GM23338 (cell line): ENCODE measurements around the gene EEF2K. TPM values are rescaled to one million over a fixed set of nuclear protein-coding genes. Genes with fewer than 3 reads are reported as not detected.

Experiments used
- ATAC-seq: fragments of 200-7000 bp; cut with Tn5 transposase; 3 replicates; pipeline ENCODE4 v1.9.1; 2020
- DNase-seq: peaks from one replicate; pipeline ENCODE4 v3.0.0-alpha.2; 2015; ENCODE audit warnings: low spot score
- H2AFZ ChIP-seq: fragments of 200-600 bp; sonication (generic); 2 replicates; pipeline ENCODE4 v1.8.0; 2016; ENCODE audit warnings: antibody characterized with exemption, mild to moderate bottlenecking, moderate library complexity
- H3F3A ChIP-seq: fragments of 200-600 bp; sonication (generic); replicated peaks from 2 replicates; pipeline ENCODE4 v1.8.0; 2017; ENCODE audit warnings: antibody characterized with exemption, mixed run types, low read depth
- H3K27ac ChIP-seq: fragments of 200-600 bp; sonication (generic); 2 replicates; pipeline ENCODE4 v1.6.1; 2016; ENCODE audit warnings: low read depth
- H3K27me3 ChIP-seq: fragments of 200-600 bp; sonication (generic); 2 replicates; pipeline ENCODE4 v1.8.0; 2016; ENCODE audit warnings: mild to moderate bottlenecking, mixed run types, moderate library complexity; ENCODE audit not compliant: insufficient read depth
- H3K36me3 ChIP-seq: fragments of 200-600 bp; sonication (generic); 2 replicates; pipeline ENCODE4 v1.8.0; 2016; ENCODE audit warnings: mild to moderate bottlenecking; ENCODE audit not compliant: insufficient read depth
- H3K4me1 ChIP-seq: fragments of 200-600 bp; sonication (generic); 2 replicates; pipeline ENCODE4 v1.8.0; 2016; ENCODE audit warnings: mild to moderate bottlenecking, moderate library complexity; ENCODE audit not compliant: insufficient read depth
- H3K4me2 ChIP-seq: fragments of 200-600 bp; sonication (generic); 2 replicates; pipeline ENCODE4 v1.7.1; 2017; ENCODE audit warnings: mixed run types
- H3K4me3 ChIP-seq: fragments of 200-600 bp; sonication (generic); 2 replicates; pipeline ENCODE4 v1.6.1; 2016; ENCODE audit warnings: mixed run types
- H3K79me2 ChIP-seq: fragments of 200-600 bp; sonication (generic); replicated peaks from 2 replicates; pipeline ENCODE4 v1.8.0; 2017; ENCODE audit warnings: mild to moderate bottlenecking; ENCODE audit not compliant: insufficient read depth
- H3K9me2 ChIP-seq: fragments of 200-600 bp; sonication (generic); 2 replicates; pipeline ENCODE4 v1.8.0; 2017; ENCODE audit not compliant: insufficient read depth
- H4K20me1 ChIP-seq: fragments of 200-600 bp; sonication (generic); replicated peaks from 2 replicates; pipeline ENCODE4 v1.8.0; 2017; ENCODE audit warnings: mild to moderate bottlenecking; ENCODE audit not compliant: insufficient read depth
- H3K27ac Mint-ChIP-seq: 2 replicates; pipeline ENCODE4 v1.8.0; 2020; ENCODE audit warnings: inconsistent platforms, mild to moderate bottlenecking, moderate library complexity, mixed read lengths
- H3K27me3 Mint-ChIP-seq: 3 replicates; pipeline ENCODE4 v1.8.0; 2022; ENCODE audit warnings: low read depth, mild to moderate bottlenecking, moderate library complexity, mixed read lengths, inconsistent platforms; ENCODE audit not compliant: insufficient read depth, poor library complexity
- H3K36me3 Mint-ChIP-seq: 3 replicates; pipeline ENCODE4 v1.8.0; 2021; ENCODE audit warnings: low read depth, mild to moderate bottlenecking, inconsistent platforms, moderate library complexity, mixed read lengths
- H3K4me1 Mint-ChIP-seq: 3 replicates; pipeline ENCODE4 v1.8.0; 2020; ENCODE audit warnings: mild to moderate bottlenecking, inconsistent platforms, mixed read lengths
- H3K4me3 Mint-ChIP-seq: 3 replicates; pipeline ENCODE4 v1.8.0; 2021; ENCODE audit warnings: moderate library complexity, mild to moderate bottlenecking, inconsistent platforms, mixed read lengths
- H3K9me3 Mint-ChIP-seq: 3 replicates; pipeline ENCODE4 v1.8.0; 2020; ENCODE audit warnings: moderate library complexity, mild to moderate bottlenecking, inconsistent platforms, mixed read lengths
- CTCF ChIP-seq, 2 experiments: fragments of 200-600 bp in 1 of 2; sonication (generic) in 1 of 2; conservative IDR thresholded peaks; 2 replicates each; pipeline versions ENCODE4 v1.5.1 to v1.6.1; 2016 to 2017; ENCODE audit warnings: antibody characterized with exemption in 2 of 2, low read depth in 2 of 2, mild to moderate bottlenecking in 2 of 2, moderate library complexity in 1 of 2
- EZH2 ChIP-seq: fragments of 200-600 bp; sonication (generic); IDR thresholded peaks from one replicate; pipeline ENCODE4 v1.8.0; 2017; ENCODE audit warnings: antibody characterized with exemption, mild to moderate bottlenecking, low read depth; ENCODE audit not compliant: unreplicated experiment
- EZH2phosphoT487 ChIP-seq: fragments of 200-600 bp; sonication (generic); IDR thresholded peaks from one replicate; pipeline ENCODE4 v1.8.1; 2018; ENCODE audit warnings: antibody characterized with exemption; ENCODE audit not compliant: unreplicated experiment
- JUNB ChIP-seq: IDR thresholded peaks from one replicate; pipeline ENCODE4 v1.6.1; 2016; ENCODE audit warnings: antibody characterized with exemption; ENCODE audit not compliant: unreplicated experiment
- NANOG ChIP-seq: IDR thresholded peaks from 2 replicates; pipeline ENCODE4 v1.6.1; 2016; ENCODE audit warnings: antibody characterized with exemption, borderline replicate concordance
- POLR2AphosphoS5 ChIP-seq: IDR thresholded peaks from 2 replicates; pipeline ENCODE4 v1.6.1; 2016; ENCODE audit warnings: antibody characterized with exemption, low read depth
- STAT1 ChIP-seq: IDR thresholded peaks from one replicate; pipeline ENCODE4 v1.6.1; 2016; ENCODE audit warnings: antibody characterized with exemption; ENCODE audit not compliant: unreplicated experiment
- polyA plus RNA-seq: library from polyadenylated mRNA; unstranded; fragments of >200 nt; fragmentation: Nextera tagmentation; extraction: Ambion mirVana; gene quantifications from 2 replicates; pipeline ENCODE4 v1.2.1, GENCODE V29; 2016
- total RNA-seq: library from RNA; depleted of rRNA; stranded (reverse); fragments of >200 nt; shearing (Covaris generic); gene quantifications from 2 replicates; pipeline ENCODE4 v1.2.3, GENCODE V29; 2014

Gene EEF2K
- total and polyA plus RNA-seq, 2 experiments from 2014 or later, result 5.4 to 23.9 TPM

- no peaks in the 10 kb centered on the region for H4K20me1 ChIP-seq
- H3K4me2 ChIP-seq, result no peak overlapping the region
- peak; percentile 67 for ATAC-seq
- no peaks in the 10 kb centered on the region for H3K27me3 ChIP-seq
- H3K9me2 ChIP-seq, result no peaks in the 10 kb centered on the region
- Mint-ChIP-seq H3K27ac (no peak overlapping the region), H3K4me1 (peaks cover 9% of the 10 kb centered on the region), H3K27me3 (peaks cover 11% of the 10 kb centered on the region), H3K36me3 (no peaks in the 10 kb centered on the region), H3K4me3 (no peak overlapping the region), H3K9me3 (no peaks in the 10 kb centered on the region)
- no peaks in the 10 kb centered on the region for H3K79me2 ChIP-seq
- peak overlapping the region; percentile 76; the same call in 1 of the 2 replicates for H2AFZ ChIP-seq
- TF ChIP-seq CTCF (conservative IDR thresholded peaks at IDR 0.05; ENCODE audit: low read depth in 2 of 2), result peak; percentile 52 to 59
- no peak for TF ChIP-seq STAT1
- TF ChIP-seq EZH2phosphoT487, result no peak
- TF ChIP-seq JUNB, result no peak
- DNase-seq, result peak; percentile 75
- no peak overlapping the region for H3K27ac ChIP-seq
- peaks cover 4% of the 10 kb centered on the region; the same call in 1 of the 2 replicates for H3K4me1 ChIP-seq
- H3K4me3 ChIP-seq, result no peak overlapping the region
- H3K36me3 ChIP-seq, result no peaks in the 10 kb centered on the region
- H3F3A ChIP-seq, result peaks cover under 1% of the 10 kb centered on the region; the same call in 1 of the 2 replicates
Measured at GRCh38 chr16:22183901-22184614, 22.0 kb upstream of the EEF2K start.

GRCh38 chr16:22184615-22184968, 21.5 kb upstream of the EEF2K start:
- peak in 1 of 2 experiments; percentile 23; a peak in 1 of 4 replicates for TF ChIP-seq CTCF (conservative IDR thresholded peaks at IDR 0.05; ENCODE audit: low read depth in 2 of 2)
- TF ChIP-seq POLR2AphosphoS5, result no peak
- no peak for TF ChIP-seq NANOG
- TF ChIP-seq EZH2, result no peak
- H3K27ac ChIP-seq, result no peak overlapping the region
- H3K79me2 ChIP-seq, result no peaks in the 10 kb centered on the region
- Mint-ChIP-seq H3K4me3 (no peak overlapping the region), H3K36me3 (no peaks in the 10 kb centered on the region), H3K9me3 (no peaks in the 10 kb centered on the region), H3K27ac (no peak overlapping the region), H3K27me3 (peaks cover 15% of the 10 kb centered on the region), H3K4me1 (peaks cover 14% of the 10 kb centered on the region)
- H4K20me1 ChIP-seq, result no peaks in the 10 kb centered on the region
- no peak for ATAC-seq
- H3F3A ChIP-seq, result peaks cover 5% of the 10 kb centered on the region; the same call in 1 of the 2 replicates
- H3K4me1 ChIP-seq, result peaks cover 10% of the 10 kb centered on the region; the same call in 1 of the 2 replicates
- no peaks in the 10 kb centered on the region for H3K36me3 ChIP-seq
- H2AFZ ChIP-seq, result no peak overlapping the region
- H3K9me2 ChIP-seq, result no peaks in the 10 kb centered on the region
- no peaks in the 10 kb centered on the region for H3K27me3 ChIP-seq
- no peak overlapping the region for H3K4me3 ChIP-seq
- H3K4me2 ChIP-seq, result no peak overlapping the region
- DNase-seq, result no peak
